ENCODE results near the gene PANK4. TPM values are rescaled to one million over a fixed set of nuclear protein-coding genes. Genes with fewer than 3 reads are reported as not detected.

PANK4 gene
- total and polyA plus RNA-seq, 10 of the 15 experiments (the other 5 are each of a cell fraction or from before 2014, with no cell fraction given): 0.35 to 38.0 (median 18.6) TPM

DNA sequence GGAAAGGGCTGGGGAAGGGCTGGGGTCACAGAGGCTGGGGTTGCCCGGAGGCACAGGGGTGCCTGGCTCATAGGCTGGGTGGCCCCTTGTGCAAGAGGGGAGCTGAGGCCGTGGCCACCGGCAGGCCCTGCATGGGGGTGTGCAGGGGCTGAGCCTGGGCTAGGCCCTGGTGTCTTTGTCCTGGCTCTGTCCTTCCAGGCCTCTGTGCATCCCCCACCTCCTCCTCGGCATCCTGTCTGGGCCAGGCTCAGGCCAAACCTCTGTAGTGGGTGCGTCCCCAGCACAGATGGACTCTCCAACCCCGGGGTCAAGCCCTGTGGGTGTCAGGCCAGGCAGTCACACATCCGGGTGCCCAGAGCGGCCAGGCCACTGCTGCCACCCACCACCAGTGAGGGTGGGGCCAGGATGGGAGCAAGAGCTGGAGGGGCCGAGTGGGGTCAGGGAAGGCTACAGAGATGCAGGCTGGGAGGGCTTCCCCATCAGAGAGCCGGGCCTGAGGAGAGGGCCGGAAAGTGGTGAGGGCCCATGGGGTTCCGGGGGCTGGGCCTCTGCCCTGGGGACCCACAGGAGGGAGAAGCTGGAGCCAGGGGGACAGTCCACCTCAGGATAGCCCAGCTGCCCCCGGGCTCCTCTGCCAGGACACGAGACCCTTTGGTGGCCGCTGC is 19.4 kb downstream of the PANK4 start:
- TF ChIP-seq STAT3 (IDR thresholded peaks at IDR 0.05; ENCODE audit: low read depth, low read length) (no peak), E4F1 (IDR thresholded peaks at IDR 0.05; ENCODE audit: borderline replicate concordance, partially characterized antibody) (no peak), RUNX3 (IDR thresholded peaks at IDR 0.05; ENCODE audit: low read length) (no peak), POLR2A (IDR thresholded peaks at IDR 0.05; ENCODE audit: low read depth, low read length) (peak; percentile 41; the same call in 1 of the 2 replicates), ZSCAN29 (IDR thresholded peaks at IDR 0.05) (no peak)
- no TSS peak for BruUV-seq (replicated peaks)
- peak; percentile 10 for ATAC-seq
- Histone ChIP-seq H2AFZ (ENCODE audit: control insufficient read depth, low read depth, low read length) (no peak overlapping the region), H3K27ac (ENCODE audit: control insufficient read depth, insufficient read depth) (no peak overlapping the region), H3K36me3 (ENCODE audit: control insufficient read depth in 2 of 2, insufficient read depth in 2 of 2, low read length in 1 of 2) (peaks cover 2 to 25% of the 10 kb centered on the region in 2 experiments), H3K27me3 (replicated peaks in 1 of 2; ENCODE audit: control insufficient read depth in 2 of 2, insufficient read depth in 2 of 2, low read length in 1 of 2) (no peaks in the 10 kb centered on the region), H3K79me2 (ENCODE audit: control insufficient read depth, insufficient read depth, low read length) (no peaks in the 10 kb centered on the region), H3K9me3 (replicated peaks; ENCODE audit: control insufficient read depth, insufficient read depth, low read length) (no peaks in the 10 kb centered on the region), H4K20me1 (ENCODE audit: control insufficient read depth, insufficient read depth) (no peaks in the 10 kb centered on the region; the same call in 1 of the 2 replicates), H3K4me3 (no peak overlapping the region), H3K9ac (ENCODE audit: control insufficient read depth, insufficient read depth, low read length) (no peak overlapping the region), H3K4me2 (ENCODE audit: control insufficient read depth, insufficient read depth) (no peak overlapping the region), H3K4me1 (ENCODE audit: control insufficient read depth, insufficient read depth, low read length) (no peaks in the 10 kb centered on the region)
- ChIA-PET CTCF (no interaction called here), SMC1A (ENCODE audit: uncharacterized antibody, unreplicated experiment) (no interaction called here), POLR2A (no interaction called here), RAD21 (ENCODE audit: unreplicated experiment) (no interaction called here)
- DNase-seq (ENCODE audit: low read depth, low spot score): no peak
- intact Hi-C loops (cut with micrococcal nuclease; ENCODE audit: unreplicated experiment): no loop called here
- FAIRE-seq: no peak
- in situ Hi-C loops (cut with MboI): no loop called here
- 93% methylated on average over 10 of the region's 15 CpGs for WGBS (ENCODE audit: insufficient coverage, insufficient replicate concordance, low lambda C conversion rate, missing lambda C conversion rate)

All from GM12878 (cell line).